T-cell (primary cell): Measurements from ENCODE around the gene NEK5. TPM values are rescaled to one million over a fixed set of nuclear protein-coding genes. Genes with fewer than 3 reads are reported as not detected.
"Not testable (repeated sequence)": the region's sequence is repeated elsewhere in the genome, so short reads cannot be mapped to it uniquely, and the experiment has no call there.

Source experiments
- ATAC-seq, 4 experiments: fragments of 200-7000 bp in 3 of 4; fragments of 150-1000 bp in 1 of 4; cut with Tn5 transposase; replicated peaks in 1 of 4; 1 replicate in 3 of 4; 2 replicates in 1 of 4; pipeline ENCODE4 v1.10.0; 2021; ENCODE audit warnings: moderate library complexity in 3 of 4, mild to moderate bottlenecking in 2 of 4, moderate number of reproducible peaks in 1 of 4
- CTCF ChIA-PET, 2 donors: fragments of 300-600 bp; sonication (Branson Sonifier 250); formaldehyde crosslinking; loops; one replicate each; lab custom pipeline; 2022; ENCODE audit warnings: antibody characterized with exemption in 2 of 2; lab: Charles Lee
- POLR2A ChIA-PET, 2 donors: fragments of 300-600 bp; sonication (Branson Sonifier 250); formaldehyde crosslinking; loops; one replicate each; lab custom pipeline; 2022; ENCODE audit warnings: antibody characterized with exemption in 2 of 2; lab: Charles Lee
- DNase-seq, 35 experiments: peaks; one replicate each; pipeline versions ENCODE4 v3.0.0 to v3.0.0-alpha.2; 2013 to 2023
- H3K27ac ChIP-seq: one replicate; pipeline ENCODE4 v1.5.1; 2013; ENCODE audit warnings: low read length
- H3K27me3 ChIP-seq, 2 experiments: replicated peaks in 1 of 2; 1 replicate in 1 of 2; 2 replicates in 1 of 2; pipeline versions ENCODE4 v1.6.1 to v1.7.0; 2013; ENCODE audit warnings: low read length in 1 of 2, mixed read lengths in 1 of 2; ENCODE audit not compliant: control insufficient read depth in 2 of 2, insufficient read depth in 2 of 2; ENCODE audit errors: extremely low read depth in 1 of 2
- H3K36me3 ChIP-seq, 2 donors: 1 replicate in 1 of 2; 2 replicates in 1 of 2; pipeline versions ENCODE4 v1.6.1 to v1.7.0; 2013; ENCODE audit warnings: low read length in 1 of 2; ENCODE audit not compliant: control insufficient read depth in 2 of 2, insufficient read depth in 1 of 2; ENCODE audit errors: extremely low read depth in 1 of 2
- H3K4me1 ChIP-seq, 2 experiments: 1 replicate in 1 of 2; 2 replicates in 1 of 2; pipeline versions ENCODE4 v1.6.1 to v1.7.0; 2013; ENCODE audit warnings: low read length in 2 of 2, mixed read lengths in 1 of 2; ENCODE audit not compliant: insufficient read depth in 2 of 2, control insufficient read depth in 1 of 2; ENCODE audit errors: extremely low read depth in 1 of 2
- H3K4me3 ChIP-seq, 2 donors: 1 replicate in 1 of 2; 2 replicates in 1 of 2; pipeline versions ENCODE4 v1.5.1 to v1.7.0; 2013; ENCODE audit warnings: mild to moderate bottlenecking in 2 of 2, low read length in 1 of 2, moderate library complexity in 1 of 2; ENCODE audit not compliant: control insufficient read depth in 1 of 2; ENCODE audit errors: extremely low read depth in 1 of 2
- H3K9me3 ChIP-seq: 2 replicates; pipeline ENCODE4 v1.7.0; 2013
- H3K27ac Mint-ChIP-seq, 2 donors: one replicate each; pipeline ENCODE4 v1.8.0; 2020 to 2021; ENCODE audit warnings: mild to moderate bottlenecking in 2 of 2, mixed read lengths in 2 of 2
- H3K27me3 Mint-ChIP-seq, 2 donors: one replicate each; pipeline ENCODE4 v1.8.0; 2021 to 2022; ENCODE audit warnings: mixed read lengths in 2 of 2
- H3K36me3 Mint-ChIP-seq: one replicate; pipeline ENCODE4 v1.8.0; 2021; ENCODE audit warnings: mixed read lengths
- H3K4me1 Mint-ChIP-seq, 3 donors: one replicate each; pipeline ENCODE4 v1.8.0; 2020 to 2022; ENCODE audit warnings: mixed read lengths in 3 of 3, mild to moderate bottlenecking in 1 of 3
- H3K4me3 Mint-ChIP-seq, 3 donors: one replicate each; pipeline ENCODE4 v1.8.0; 2020 to 2022; ENCODE audit warnings: mild to moderate bottlenecking in 3 of 3, mixed read lengths in 3 of 3, moderate library complexity in 3 of 3
- H3K9me3 Mint-ChIP-seq, 3 donors: one replicate each; pipeline ENCODE4 v1.8.0; 2020 to 2022; ENCODE audit warnings: mixed read lengths in 3 of 3
- WGBS: methylation state at CpG from one replicate; pipeline ENCODE4 v1.1.5; 2013; ENCODE audit warnings: missing lambda C conversion rate; ENCODE audit not compliant: insufficient coverage; 5-methylcytosine and 5-hydroxymethylcytosine counted together
- total RNA-seq, 35 experiments: library from RNA in 6 of 35; stranded (reverse) in 6 of 35; fragments of 120-200 nt in 1 of 35; gene quantifications; one replicate each; pipeline versions ENCODE4 v1.2.1 to v1.2.4 and lab custom pipeline; 2013 to 2026

The NEK5 gene
- total RNA-seq, 5 donors from 2014 or later (not counting 1 experiment from before 2014, with no cell fraction given), result 0.09 TPM; not detected in 4

- DNase-seq (no peak), ATAC-seq (no peak)
- ChIA-PET POLR2A (no interaction called here), CTCF (no interaction called here)
- H3K4me1 ChIP-seq, result no peaks in the 10 kb centered on the region
- H3K9me3 ChIP-seq, result no peaks in the 10 kb centered on the region
- H3K27ac Mint-ChIP-seq, result no peak overlapping the region
- no peak overlapping the region for H3K4me3 Mint-ChIP-seq
- H3K36me3 Mint-ChIP-seq, result no peaks in the 10 kb centered on the region
- no peaks in the 10 kb centered on the region for H3K36me3 ChIP-seq
- peaks cover 0 to 7% of the 10 kb centered on the region in 2 experiments for H3K27me3 ChIP-seq
- no peaks in the 10 kb centered on the region for H3K4me1 Mint-ChIP-seq
- H3K9me3 Mint-ChIP-seq, result no peaks in the 10 kb centered on the region
- WGBS, result 60% methylated on average over 3 of the region's 3 CpGs
- H3K27ac ChIP-seq, result no peak overlapping the region
- H3K27me3 Mint-ChIP-seq, result peaks cover 0 to 2% of the 10 kb centered on the region in 2 donors
- no peak overlapping the region for H3K4me3 ChIP-seq
These were observed 32.1 kb downstream of the NEK5 start for GRCh38 chr13:52096748-52097147.

- H3K4me1 ChIP-seq, result no peaks in the 10 kb centered on the region
- H3K27ac Mint-ChIP-seq, result no peak overlapping the region
- H3K36me3 Mint-ChIP-seq, result no peaks in the 10 kb centered on the region
- ChIA-PET CTCF (no interaction called here), POLR2A (no interaction called here)
- no peaks in the 10 kb centered on the region for H3K9me3 Mint-ChIP-seq
- no peak overlapping the region for H3K4me3 ChIP-seq
- 92% methylated on average over 2 of the region's 2 CpGs for WGBS
- peaks cover 0 to 3% of the 10 kb centered on the region in 2 donors for H3K27me3 Mint-ChIP-seq
- H3K4me3 Mint-ChIP-seq, result no peak overlapping the region
- ATAC-seq (no peak), DNase-seq (no peak)
- no peak overlapping the region for H3K27ac ChIP-seq
- no peaks in the 10 kb centered on the region for H3K4me1 Mint-ChIP-seq
- H3K27me3 ChIP-seq, result peaks cover 0 to 7% of the 10 kb centered on the region in 2 experiments
- no peaks in the 10 kb centered on the region for H3K9me3 ChIP-seq
- no peaks in the 10 kb centered on the region for H3K36me3 ChIP-seq
These were observed 32.8 kb downstream of the NEK5 start for GRCh38 chr13:52096062-52096461.

- H3K4me3 Mint-ChIP-seq, result no peak overlapping the region
- no peak overlapping the region for H3K27ac Mint-ChIP-seq
- peaks cover 0 to 9% of the 10 kb centered on the region in 2 donors for H3K27me3 Mint-ChIP-seq
- ChIA-PET POLR2A (no interaction called here), CTCF (no interaction called here)
- DNase-seq, result no peak
- no peak for ATAC-seq
- Histone ChIP-seq H3K27me3 (peaks cover 0 to 8% of the 10 kb centered on the region in 2 experiments), H3K4me1 (no peaks in the 10 kb centered on the region), H3K4me3 (no peak overlapping the region), H3K27ac (no peak overlapping the region), H3K9me3 (no peaks in the 10 kb centered on the region), H3K36me3 (no peaks in the 10 kb centered on the region)
- no peaks in the 10 kb centered on the region for H3K36me3 Mint-ChIP-seq
- no CpG with 5 or more reads among the region's 2 CpGs for WGBS
- no peaks in the 10 kb centered on the region for H3K4me1 Mint-ChIP-seq
- no peaks in the 10 kb centered on the region for H3K9me3 Mint-ChIP-seq
These were observed 36.8 kb downstream of the NEK5 start for GRCh38 chr13:52092087-52092486.

DNA sequence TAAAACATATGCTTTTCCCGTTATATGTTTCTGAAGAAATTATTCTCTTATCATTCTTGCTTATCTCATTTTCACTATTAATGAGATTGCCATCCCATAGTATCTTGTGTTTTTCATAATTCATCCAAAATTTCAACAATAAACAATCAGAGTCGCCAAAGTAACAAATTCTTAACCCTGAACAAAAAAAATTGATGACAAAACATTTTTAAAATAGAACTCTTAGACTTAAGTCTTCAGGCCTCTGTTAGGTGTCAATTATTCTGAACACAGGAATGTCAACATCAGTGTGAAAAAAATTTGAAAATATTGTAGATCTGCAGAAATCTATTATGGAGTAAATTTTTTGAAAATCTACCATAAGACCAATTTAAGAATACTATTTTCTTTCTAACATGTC lies 37.4 kb downstream of the NEK5 start:
- whole genome bisulfite sequencing, result no CpG with 5 or more reads among the region's 2 CpGs
- H3K4me3 ChIP-seq, result no peak overlapping the region
- no peak overlapping the region for H3K27ac ChIP-seq
- Mint-ChIP-seq H3K4me1 (no peaks in the 10 kb centered on the region), H3K4me3 (no peak overlapping the region), H3K27me3 (peaks cover 0 to 9% of the 10 kb centered on the region in 2 donors), H3K36me3 (no peaks in the 10 kb centered on the region), H3K9me3 (no peaks in the 10 kb centered on the region), H3K27ac (no peak overlapping the region)
- H3K27me3 ChIP-seq, result peaks cover 0 to 7% of the 10 kb centered on the region in 2 experiments
- H3K36me3 ChIP-seq, result no peaks in the 10 kb centered on the region
- DNase-seq (no peak), ATAC-seq (no peak)
- CTCF ChIA-PET, result no interaction called here
- H3K4me1 ChIP-seq, result no peaks in the 10 kb centered on the region
- POLR2A ChIA-PET, result no interaction called here
- H3K9me3 ChIP-seq, result no peaks in the 10 kb centered on the region

DNA sequence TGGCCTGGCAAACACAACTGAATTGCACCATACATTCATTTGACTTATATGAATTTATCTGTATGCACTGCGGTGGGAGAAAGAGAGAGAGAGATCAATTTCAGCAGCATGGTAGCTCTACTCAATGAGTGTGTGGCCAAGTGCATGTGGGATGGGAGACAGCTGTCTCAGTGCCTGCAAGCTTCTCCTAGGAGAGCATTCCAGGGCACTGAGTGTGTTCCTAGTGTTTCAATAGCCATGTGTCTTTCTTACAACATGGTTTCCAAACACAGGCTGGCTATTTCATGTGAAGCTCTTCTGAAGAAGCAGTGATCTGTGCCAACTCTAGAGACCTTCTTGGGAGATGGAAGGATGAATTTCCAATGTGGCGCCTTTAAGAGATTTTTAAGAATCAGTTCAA lies 43.5 kb downstream of the NEK5 start:
- ChIA-PET CTCF (no interaction called here), POLR2A (no interaction called here)
- Histone ChIP-seq H3K4me3 (no peak overlapping the region), H3K4me1 (no peaks in the 10 kb centered on the region), H3K9me3 (no peaks in the 10 kb centered on the region), H3K27ac (no peak overlapping the region), H3K27me3 (peaks cover 0 to 3% of the 10 kb centered on the region in 2 experiments), H3K36me3 (no peaks in the 10 kb centered on the region)
- H3K9me3 Mint-ChIP-seq, result no peaks in the 10 kb centered on the region
- no peak overlapping the region for H3K27ac Mint-ChIP-seq
- no peak for ATAC-seq
- H3K36me3 Mint-ChIP-seq, result no peaks in the 10 kb centered on the region
- H3K4me1 Mint-ChIP-seq, result no peaks in the 10 kb centered on the region
- no peak for DNase-seq
- peaks cover 3 to 4% of the 10 kb centered on the region in 2 donors for H3K27me3 Mint-ChIP-seq
- no peak overlapping the region for H3K4me3 Mint-ChIP-seq
- 100% methylated on average over 1 of the region's 2 CpGs for WGBS

DNA sequence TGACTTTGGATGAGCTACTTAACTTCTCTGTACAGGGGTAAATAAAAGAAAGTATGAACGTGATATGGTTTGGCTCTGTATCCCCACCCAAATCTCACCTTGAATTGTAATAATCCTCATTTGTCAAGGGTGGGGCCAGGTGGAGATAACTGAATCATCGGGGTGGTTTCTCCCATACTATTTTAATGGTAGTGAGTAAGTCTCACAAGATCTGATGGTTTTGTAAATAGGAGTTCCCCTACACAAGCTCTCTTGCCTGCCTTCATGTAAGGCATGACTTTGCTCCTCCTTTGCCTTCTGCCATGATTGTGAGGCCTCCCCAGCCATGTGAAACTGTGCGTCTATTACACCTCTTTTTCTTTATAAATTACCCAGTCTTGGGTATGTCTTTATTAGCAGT lies 43.9 kb downstream of the NEK5 start:
- H3K27me3 ChIP-seq, CTCF ChIA-PET: not testable (repeated sequence)

DNA sequence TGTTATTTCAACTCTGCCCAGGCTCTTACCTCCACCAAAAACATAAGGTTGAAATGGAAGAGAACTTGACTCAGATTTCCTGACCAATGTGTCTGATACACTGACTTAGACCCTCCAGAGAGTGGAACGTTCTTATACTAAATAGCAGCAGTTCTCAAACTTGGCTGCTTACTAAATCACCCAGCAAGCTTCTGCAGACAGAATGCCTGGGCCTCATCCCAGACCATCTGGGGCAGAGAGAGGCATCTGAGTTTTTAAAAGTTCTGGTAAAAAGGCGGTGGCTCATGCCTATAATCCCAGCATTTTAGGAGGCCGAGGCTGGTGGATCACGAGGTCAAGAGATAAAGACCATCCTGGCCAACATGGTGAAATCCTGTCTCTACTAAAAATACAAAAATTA lies 46.3 kb downstream of the NEK5 start:
- H3K4me1 ChIP-seq, result no peaks in the 10 kb centered on the region
- Mint-ChIP-seq H3K4me3 (no peak overlapping the region), H3K27ac (no peak overlapping the region), H3K36me3 (no peaks in the 10 kb centered on the region), H3K9me3 (no peaks in the 10 kb centered on the region), H3K4me1 (no peaks in the 10 kb centered on the region), H3K27me3 (peaks cover 0 to 7% of the 10 kb centered on the region in 2 donors)
- no peak overlapping the region for H3K27ac ChIP-seq
- CTCF ChIA-PET, result interaction anchor here in 1 of 2 donors (0.9 kb wide), 1 partner anchor 11 kb away, joined by 3 read pairs; no protein-coding TSS in a partner anchor
- DNase-seq, result no peak
- H3K27me3 ChIP-seq, result no peaks in the 10 kb centered on the region
- WGBS, result 85% methylated on average over 3 of the region's 4 CpGs
- H3K36me3 ChIP-seq, result no peaks in the 10 kb centered on the region
- no peak for ATAC-seq
- no peaks in the 10 kb centered on the region for H3K9me3 ChIP-seq
- POLR2A ChIA-PET, result no interaction called here
- no peak overlapping the region for H3K4me3 ChIP-seq

More for the DNA sequence above, 43.9 kb downstream of the NEK5 start:
- H3K36me3 ChIP-seq, POLR2A ChIA-PET, H3K4me1 ChIP-seq, H3K4me3 ChIP-seq, H3K9me3 Mint-ChIP-seq, H3K36me3 Mint-ChIP-seq, H3K27ac Mint-ChIP-seq, ATAC-seq, H3K4me1 Mint-ChIP-seq, DNase-seq, H3K9me3 ChIP-seq, H3K27me3 Mint-ChIP-seq, H3K4me3 Mint-ChIP-seq, H3K27ac ChIP-seq: not testable (repeated sequence)
- WGBS, result no CpG with 5 or more reads among the region's 3 CpGs
